Nephron (organoid): ENCODE data around the gene ATP2A2.

Experiments
- H3K27ac Mint-ChIP-seq, 3 experiments: 2 replicates each; pipeline ENCODE4 v1.8.0; 2020; ENCODE audit warnings: mixed read lengths in 3 of 3, mild to moderate bottlenecking in 2 of 3, moderate library complexity in 1 of 3
- H3K27me3 Mint-ChIP-seq: 2 replicates; pipeline ENCODE4 v1.8.0; 2021; ENCODE audit warnings: low read depth, mild to moderate bottlenecking, moderate library complexity, mixed read lengths
- H3K36me3 Mint-ChIP-seq: 2 replicates; pipeline ENCODE4 v1.8.0; 2020; ENCODE audit warnings: low read depth, mixed read lengths
- H3K4me1 Mint-ChIP-seq: 2 replicates; pipeline ENCODE4 v1.8.0; 2020; ENCODE audit warnings: mixed read lengths
- H3K4me3 Mint-ChIP-seq, 3 experiments: 2 replicates each; pipeline ENCODE4 v1.8.0; 2020; ENCODE audit warnings: mild to moderate bottlenecking in 3 of 3, mixed read lengths in 3 of 3, moderate library complexity in 2 of 3
- H3K9me3 Mint-ChIP-seq: 2 replicates; pipeline ENCODE4 v1.8.0; 2020; ENCODE audit warnings: mixed read lengths
- CTCF ChIP-seq, 3 experiments: fragments of 200-600 bp; sonication (generic); IDR thresholded peaks; one replicate each; pipeline ENCODE4 v1.5.0; 2021; ENCODE audit warnings: antibody characterized with exemption in 3 of 3; ENCODE audit not compliant: unreplicated experiment in 3 of 3

ATP2A2 gene

GRCh38 chr12:110365489-110366320 lies 84.7 kb downstream of the ATP2A2 start:
- Mint-ChIP-seq H3K4me1 (peaks cover 8% of the 10 kb centered on the region), H3K27me3 (no peaks in the 10 kb centered on the region), H3K27ac (peak overlapping the region; percentile 30 to 89 (median 69)), H3K36me3 (no peaks in the 10 kb centered on the region), H3K4me3 (no peak overlapping the region), H3K9me3 (no peaks in the 10 kb centered on the region)
- no peak for TF ChIP-seq CTCF (IDR thresholded peaks at IDR 0.05; ENCODE audit: unreplicated experiment in 3 of 3)

- peaks cover 8% of the 10 kb centered on the region for H3K4me1 Mint-ChIP-seq
- peak overlapping the region; percentile 89 to 96 (median 95) for H3K27ac Mint-ChIP-seq
- no peaks in the 10 kb centered on the region for H3K27me3 Mint-ChIP-seq
- no peaks in the 10 kb centered on the region for H3K36me3 Mint-ChIP-seq
- TF ChIP-seq CTCF (IDR thresholded peaks at IDR 0.05; ENCODE audit: unreplicated experiment in 3 of 3) = no peak
- no peak overlapping the region for H3K4me3 Mint-ChIP-seq
- H3K9me3 Mint-ChIP-seq = no peaks in the 10 kb centered on the region
These were observed 85.5 kb downstream of the ATP2A2 start for GRCh38 chr12:110366321-110367142.

GRCh38 chr12:110367181-110367864 lies 86.3 kb downstream of the ATP2A2 start:
- Mint-ChIP-seq H3K4me3 (no peak overlapping the region), H3K9me3 (no peaks in the 10 kb centered on the region), H3K27me3 (no peaks in the 10 kb centered on the region), H3K27ac (peak overlapping the region; percentile 89 to 96 (median 95)), H3K36me3 (no peaks in the 10 kb centered on the region), H3K4me1 (peaks cover 8% of the 10 kb centered on the region)
- no peak for TF ChIP-seq CTCF (IDR thresholded peaks at IDR 0.05; ENCODE audit: unreplicated experiment in 3 of 3)

- no peak overlapping the region for H3K4me3 Mint-ChIP-seq
- no peaks in the 10 kb centered on the region for H3K9me3 Mint-ChIP-seq
- H3K27me3 Mint-ChIP-seq = no peaks in the 10 kb centered on the region
- peaks cover 12% of the 10 kb centered on the region for H3K36me3 Mint-ChIP-seq
- H3K27ac Mint-ChIP-seq = no peak overlapping the region
- peaks cover 28% of the 10 kb centered on the region for H3K4me1 Mint-ChIP-seq
- TF ChIP-seq CTCF (IDR thresholded peaks at IDR 0.05; ENCODE audit: unreplicated experiment in 3 of 3) = no peak
These were observed 88.9 kb downstream of the ATP2A2 start for GRCh38 chr12:110369992-110370391.

GRCh38 chr12:110370732-110371231 lies 89.7 kb downstream of the ATP2A2 start:
- H3K36me3 Mint-ChIP-seq = peaks cover 17% of the 10 kb centered on the region
- no peak overlapping the region for H3K27ac Mint-ChIP-seq
- no peaks in the 10 kb centered on the region for H3K9me3 Mint-ChIP-seq
- no peak for TF ChIP-seq CTCF (IDR thresholded peaks at IDR 0.05; ENCODE audit: unreplicated experiment in 3 of 3)
- no peak overlapping the region for H3K4me3 Mint-ChIP-seq
- peaks cover 32% of the 10 kb centered on the region for H3K4me1 Mint-ChIP-seq
- no peaks in the 10 kb centered on the region for H3K27me3 Mint-ChIP-seq
